WTC11 (cell line): ENCODE results near the gene SYNPO. TPM values are rescaled to one million over a fixed set of nuclear protein-coding genes. Genes with fewer than 3 reads are reported as not detected.

ENCODE experiments used
- ATAC-seq: fragments of 200-7000 bp; cut with Tn5 transposase; 2 replicates; pipeline ENCODE4 v1.10.0; 2021; ENCODE audit warnings: mild to moderate bottlenecking, moderate library complexity
- CTCF ChIA-PET: fragments of 300-600 bp; sonication (Branson Sonifier 250); formaldehyde crosslinking; loops from one replicate; lab custom pipeline; 2021; ENCODE audit warnings: antibody characterized with exemption; lab: Charles Lee
- POLR2A ChIA-PET: fragments of 350-600 bp; sonication (Branson Sonifier 250); formaldehyde crosslinking; loops from one replicate; lab custom pipeline; 2021; ENCODE audit warnings: antibody characterized with exemption; lab: Charles Lee
- DNase-seq: peaks from one replicate; pipeline ENCODE4 v3.0.0; 2021; ENCODE audit warnings: low spot score
- H3K27ac Mint-ChIP-seq: 2 replicates; pipeline ENCODE4 v1.8.0; 2021; ENCODE audit warnings: mixed read lengths
- H3K27me3 Mint-ChIP-seq: 2 replicates; pipeline ENCODE4 v1.8.0; 2021; ENCODE audit warnings: low read depth, mild to moderate bottlenecking, moderate library complexity, mixed read lengths
- H3K36me3 Mint-ChIP-seq: 2 replicates; pipeline ENCODE4 v1.8.0; 2021; ENCODE audit warnings: mixed read lengths
- H3K4me1 Mint-ChIP-seq: 2 replicates; pipeline ENCODE4 v1.8.0; 2022; ENCODE audit warnings: mixed read lengths
- H3K4me3 Mint-ChIP-seq: 2 replicates; pipeline ENCODE4 v1.8.0; 2021; ENCODE audit warnings: mild to moderate bottlenecking, moderate library complexity, mixed read lengths
- H3K9me3 Mint-ChIP-seq: 2 replicates; pipeline ENCODE4 v1.8.0; 2021; ENCODE audit warnings: mixed read lengths
- ATF1 ChIP-seq: sonication (generic); formaldehyde crosslinking; IDR thresholded peaks from 2 replicates; pipeline ENCODE4 v1.8.1; 2023; ENCODE audit warnings: mild to moderate bottlenecking, moderate library complexity, missing genetic modification reagents
- ATF2 ChIP-seq: sonication (generic); formaldehyde crosslinking; IDR thresholded peaks from 2 replicates; pipeline ENCODE4 v1.8.1; 2022; ENCODE audit warnings: low read depth, missing genetic modification reagents, borderline replicate concordance
- ATF6 ChIP-seq: sonication (generic); formaldehyde crosslinking; IDR thresholded peaks from 2 replicates; pipeline ENCODE4 v1.8.1; 2023; ENCODE audit warnings: mild to moderate bottlenecking, missing genetic modification reagents
- CREB1 ChIP-seq: sonication (generic); formaldehyde crosslinking; IDR thresholded peaks from 2 replicates; pipeline ENCODE4 v1.8.0; 2023; ENCODE audit warnings: mild to moderate bottlenecking, missing genetic modification reagents
- ELF4 ChIP-seq: sonication (generic); formaldehyde crosslinking; IDR thresholded peaks from 2 replicates; pipeline ENCODE4 v1.8.1; 2022; ENCODE audit warnings: low read depth, mild to moderate bottlenecking, moderate library complexity, missing genetic modification reagents
- FOXP1 ChIP-seq: sonication (generic); formaldehyde crosslinking; IDR thresholded peaks from 2 replicates; pipeline ENCODE4 v1.8.0; 2022; ENCODE audit warnings: missing genetic modification reagents, mild to moderate bottlenecking, moderate library complexity, borderline replicate concordance
- NR1H2 ChIP-seq: sonication (generic); formaldehyde crosslinking; IDR thresholded peaks from 2 replicates; pipeline ENCODE4 v1.9.0; 2021; ENCODE audit warnings: mild to moderate bottlenecking, moderate library complexity, missing genetic modification reagents
- ZNF121 ChIP-seq: sonication (generic); formaldehyde crosslinking; IDR thresholded peaks from 2 replicates; pipeline ENCODE4 v1.8.0; 2023; ENCODE audit warnings: missing genetic modification reagents
- ZNF138 ChIP-seq: sonication (generic); formaldehyde crosslinking; conservative IDR thresholded peaks from 2 replicates; pipeline ENCODE4 v1.8.1; 2022; ENCODE audit warnings: mild to moderate bottlenecking, moderate library complexity, missing genetic modification reagents
- ZNF532 ChIP-seq: fragments of 250-450 bp; sonication (Bioruptor Pico); IDR thresholded peaks from 2 replicates; pipeline ENCODE4 v1.9.0; 2021; ENCODE audit warnings: mild to moderate bottlenecking, borderline replicate concordance
- total RNA-seq: library from RNA; stranded (reverse); gene quantifications from 3 replicates; pipeline ENCODE4 v1.2.3, GENCODE V29; 2021
- TF ChIP-seq, protein P1 (sequence below): sonication (generic); formaldehyde crosslinking; IDR thresholded peaks from 2 replicates; pipeline ENCODE4 v1.8.0; 2023; ENCODE audit warnings: missing genetic modification reagents, mild to moderate bottlenecking, borderline replicate concordance
- TF ChIP-seq, protein P2 (sequence below): sonication (generic); formaldehyde crosslinking; IDR thresholded peaks from 2 replicates; pipeline ENCODE4 v1.8.1; 2022; ENCODE audit warnings: missing genetic modification reagents, borderline replicate concordance

The SYNPO gene
- total RNA-seq, 1 experiment from 2014 or later = 2.1 TPM

DNA sequence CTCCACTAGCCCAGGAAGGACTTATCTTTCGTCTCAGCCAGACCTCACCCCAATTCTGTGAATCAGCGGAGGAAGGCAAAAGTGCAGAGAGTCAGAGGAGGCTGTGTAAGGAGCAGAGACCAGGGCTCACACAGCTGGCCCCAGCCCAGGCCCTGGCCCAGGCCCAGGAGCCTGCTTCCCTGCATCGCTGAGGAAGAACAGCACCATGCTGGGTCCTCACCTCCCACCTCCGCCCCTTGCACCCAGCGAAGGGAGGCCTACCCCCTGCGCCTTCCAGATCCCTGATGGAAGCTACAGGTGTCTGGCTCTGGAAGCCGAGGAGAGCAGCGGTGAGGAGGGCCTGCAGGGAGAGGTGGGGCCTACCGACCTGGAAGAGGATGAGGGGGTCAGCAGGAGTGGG lies 22.3 kb upstream of the SYNPO start (continued):
- TF ChIP-seq, protein P1, sequence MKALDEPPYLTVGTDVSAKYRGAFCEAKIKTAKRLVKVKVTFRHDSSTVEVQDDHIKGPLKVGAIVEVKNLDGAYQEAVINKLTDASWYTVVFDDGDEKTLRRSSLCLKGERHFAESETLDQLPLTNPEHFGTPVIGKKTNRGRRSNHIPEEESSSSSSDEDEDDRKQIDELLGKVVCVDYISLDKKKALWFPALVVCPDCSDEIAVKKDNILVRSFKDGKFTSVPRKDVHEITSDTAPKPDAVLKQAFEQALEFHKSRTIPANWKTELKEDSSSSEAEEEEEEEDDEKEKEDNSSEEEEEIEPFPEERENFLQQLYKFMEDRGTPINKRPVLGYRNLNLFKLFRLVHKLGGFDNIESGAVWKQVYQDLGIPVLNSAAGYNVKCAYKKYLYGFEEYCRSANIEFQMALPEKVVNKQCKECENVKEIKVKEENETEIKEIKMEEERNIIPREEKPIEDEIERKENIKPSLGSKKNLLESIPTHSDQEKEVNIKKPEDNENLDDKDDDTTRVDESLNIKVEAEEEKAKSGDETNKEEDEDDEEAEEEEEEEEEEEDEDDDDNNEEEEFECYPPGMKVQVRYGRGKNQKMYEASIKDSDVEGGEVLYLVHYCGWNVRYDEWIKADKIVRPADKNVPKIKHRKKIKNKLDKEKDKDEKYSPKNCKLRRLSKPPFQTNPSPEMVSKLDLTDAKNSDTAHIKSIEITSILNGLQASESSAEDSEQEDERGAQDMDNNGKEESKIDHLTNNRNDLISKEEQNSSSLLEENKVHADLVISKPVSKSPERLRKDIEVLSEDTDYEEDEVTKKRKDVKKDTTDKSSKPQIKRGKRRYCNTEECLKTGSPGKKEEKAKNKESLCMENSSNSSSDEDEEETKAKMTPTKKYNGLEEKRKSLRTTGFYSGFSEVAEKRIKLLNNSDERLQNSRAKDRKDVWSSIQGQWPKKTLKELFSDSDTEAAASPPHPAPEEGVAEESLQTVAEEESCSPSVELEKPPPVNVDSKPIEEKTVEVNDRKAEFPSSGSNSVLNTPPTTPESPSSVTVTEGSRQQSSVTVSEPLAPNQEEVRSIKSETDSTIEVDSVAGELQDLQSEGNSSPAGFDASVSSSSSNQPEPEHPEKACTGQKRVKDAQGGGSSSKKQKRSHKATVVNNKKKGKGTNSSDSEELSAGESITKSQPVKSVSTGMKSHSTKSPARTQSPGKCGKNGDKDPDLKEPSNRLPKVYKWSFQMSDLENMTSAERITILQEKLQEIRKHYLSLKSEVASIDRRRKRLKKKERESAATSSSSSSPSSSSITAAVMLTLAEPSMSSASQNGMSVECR (CRISPR knock-in tag) = no peak
- TF ChIP-seq, all 79 proteins: peak for 0

- peaks cover 13% of the 10 kb centered on the region for H3K27me3 Mint-ChIP-seq
- POLR2A ChIA-PET = no interaction called here
- H3K9me3 Mint-ChIP-seq = no peaks in the 10 kb centered on the region
- DNase-seq (no peak), ATAC-seq (no peak)
- H3K4me1 Mint-ChIP-seq = peaks cover 15% of the 10 kb centered on the region
- H3K36me3 Mint-ChIP-seq = no peaks in the 10 kb centered on the region
- no peak overlapping the region for H3K27ac Mint-ChIP-seq
- no peak overlapping the region for H3K4me3 Mint-ChIP-seq
- CTCF ChIA-PET = interaction anchor here (0.7 to 1.5 kb wide), 4 partner anchors 38 to 82 kb away, joined by 3 to 4 read pairs (median 3); partner anchors contain the start of gene RBM22
- TF ChIP-seq CREB1 (CRISPR knock-in tag) (no peak), FOXP1 (no peak), ATF1 (CRISPR knock-in tag) (no peak), ZNF532 (CRISPR knock-in tag) (no peak), ZNF138 (CRISPR knock-in tag) (no peak), ELF4 (no peak), ATF2 (CRISPR knock-in tag) (no peak), NR1H2 (CRISPR knock-in tag) (no peak), ZNF121 (CRISPR knock-in tag) (no peak), ATF6 (no peak)
- TF ChIP-seq, protein P2, sequence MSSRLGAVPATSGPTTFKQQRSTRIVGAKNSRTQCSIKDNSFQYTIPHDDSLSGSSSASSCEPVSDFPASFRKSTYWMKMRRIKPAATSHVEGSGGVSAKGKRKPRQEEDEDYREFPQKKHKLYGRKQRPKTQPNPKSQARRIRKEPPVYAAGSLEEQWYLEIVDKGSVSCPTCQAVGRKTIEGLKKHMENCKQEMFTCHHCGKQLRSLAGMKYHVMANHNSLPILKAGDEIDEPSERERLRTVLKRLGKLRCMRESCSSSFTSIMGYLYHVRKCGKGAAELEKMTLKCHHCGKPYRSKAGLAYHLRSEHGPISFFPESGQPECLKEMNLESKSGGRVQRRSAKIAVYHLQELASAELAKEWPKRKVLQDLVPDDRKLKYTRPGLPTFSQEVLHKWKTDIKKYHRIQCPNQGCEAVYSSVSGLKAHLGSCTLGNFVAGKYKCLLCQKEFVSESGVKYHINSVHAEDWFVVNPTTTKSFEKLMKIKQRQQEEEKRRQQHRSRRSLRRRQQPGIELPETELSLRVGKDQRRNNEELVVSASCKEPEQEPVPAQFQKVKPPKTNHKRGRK = no peak
These were observed 21.7 kb upstream of the SYNPO start for GRCh38 chr5:150618588-150619281.
